Medulla oblongata (tissue), 1 donor: Measurements from ENCODE around the gene TMEM151A.

Source experiments
- DNase-seq: peaks from one replicate; pipeline ENCODE4 v3.0.0-alpha.2; 2015; ENCODE audit errors: extremely low spot score

Gene TMEM151A

DNA sequence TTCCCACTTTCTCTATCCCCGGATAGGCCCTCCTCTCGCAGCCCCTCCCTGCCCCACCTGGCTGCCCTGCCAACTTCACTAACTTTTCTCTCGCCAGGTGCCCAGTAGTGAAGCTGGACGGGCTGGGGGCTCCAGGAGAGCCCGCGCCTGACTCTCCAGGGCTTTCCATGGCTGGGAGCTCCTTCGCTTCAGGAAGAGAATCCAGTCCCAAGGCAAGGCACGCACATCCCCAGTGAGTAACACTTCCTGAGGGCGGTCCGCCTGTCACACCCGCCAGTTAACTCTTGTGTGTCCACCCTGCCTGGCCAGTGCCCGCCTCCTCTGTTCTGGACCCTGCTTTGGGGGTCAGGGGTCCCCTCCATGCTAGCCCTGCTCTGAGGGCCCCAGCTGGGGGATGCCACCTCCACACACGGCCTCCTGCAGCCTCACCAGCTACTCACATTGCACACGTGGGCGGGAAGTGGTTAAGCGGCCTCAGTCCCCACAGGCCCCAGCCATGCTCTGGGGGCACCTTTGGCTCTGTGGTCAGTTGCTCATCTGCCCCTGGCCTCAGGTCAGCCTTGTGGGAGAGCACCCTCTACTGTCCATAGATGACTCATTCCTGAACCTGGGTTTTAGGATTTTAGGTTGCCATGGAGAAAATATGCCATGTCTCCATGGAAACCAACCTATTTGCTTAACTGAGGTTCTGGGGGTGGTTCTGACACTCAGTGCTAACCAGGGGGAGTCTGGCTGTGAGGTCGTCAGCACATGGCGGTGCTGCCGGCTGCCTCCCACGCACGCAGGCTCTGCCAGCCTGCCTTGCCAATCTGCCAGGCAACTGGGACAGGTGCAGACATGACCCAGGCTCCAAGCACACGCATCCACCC is 44.8 kb downstream of the TMEM151A start, which contains the start of gene RIN1:
Gene RIN1 (minus strand): TSS at position 201 of the 869 bp plus-strand sequence. CDS start 32 bp downstream, at position 169.
- peak; percentile 23 for DNase-seq

- DNase-seq: no peak
Observed at GRCh38 chr11:66337103-66337899, 45.6 kb downstream of the TMEM151A start.

DNA sequence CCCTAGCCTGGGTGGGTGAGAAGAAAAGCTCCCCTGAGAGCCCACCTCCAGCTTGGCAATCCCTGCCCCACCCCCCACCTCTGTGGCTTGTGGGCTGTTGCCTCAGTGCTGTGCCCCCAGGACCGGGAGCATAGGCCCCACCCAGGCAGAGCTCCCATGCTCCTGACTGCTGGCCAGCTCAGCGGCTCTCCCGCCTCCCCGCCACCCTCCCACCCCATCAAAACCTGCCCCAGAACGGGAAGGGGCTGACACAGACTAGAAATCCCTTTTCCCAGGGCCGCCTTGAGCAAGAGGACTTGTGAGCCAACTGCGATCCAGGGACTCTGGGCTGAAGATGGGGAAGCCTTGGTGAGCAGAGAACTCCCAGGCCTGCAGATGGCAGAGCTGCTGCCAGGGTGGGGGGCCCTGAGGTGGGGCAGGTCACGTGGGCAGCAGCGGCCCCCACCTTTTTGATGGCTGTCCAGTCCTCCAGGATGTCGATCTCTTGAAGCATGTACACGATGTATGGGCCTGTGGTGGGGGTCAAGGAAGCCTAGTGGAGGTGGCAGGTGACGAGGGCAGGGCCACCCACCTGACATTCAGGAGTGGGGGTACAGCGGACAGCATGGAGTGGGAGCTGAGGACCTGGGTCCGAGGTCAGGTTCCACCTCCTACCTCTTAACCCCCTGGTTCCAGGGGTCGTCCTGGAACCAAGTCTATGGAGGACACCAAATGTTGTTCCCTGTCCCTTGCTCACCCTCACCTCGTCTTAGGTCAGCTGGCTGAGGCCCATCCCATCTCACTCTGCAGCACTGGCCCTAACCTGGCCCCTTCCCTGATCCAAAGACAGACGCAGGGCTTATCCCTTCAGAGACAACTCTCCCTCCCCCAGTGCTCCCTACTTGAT is 46.8 kb downstream of the TMEM151A start:
- no peak for DNase-seq

GRCh38 chr11:66339162-66339675 is 47.5 kb downstream of the TMEM151A start:
- DNase-seq: no peak

GRCh38 chr11:66339686-66340483 is 48.2 kb downstream of the TMEM151A start:
- DNase-seq: no peak

- no peak for DNase-seq
Observed at GRCh38 chr11:66340596-66341501, 49.2 kb downstream of the TMEM151A start.

- no peak for DNase-seq
Observed at GRCh38 chr11:66341502-66342126, 49.9 kb downstream of the TMEM151A start.

GRCh38 chr11:66343176-66343575 is 51.5 kb downstream of the TMEM151A start:
- no peak for DNase-seq

DNA sequence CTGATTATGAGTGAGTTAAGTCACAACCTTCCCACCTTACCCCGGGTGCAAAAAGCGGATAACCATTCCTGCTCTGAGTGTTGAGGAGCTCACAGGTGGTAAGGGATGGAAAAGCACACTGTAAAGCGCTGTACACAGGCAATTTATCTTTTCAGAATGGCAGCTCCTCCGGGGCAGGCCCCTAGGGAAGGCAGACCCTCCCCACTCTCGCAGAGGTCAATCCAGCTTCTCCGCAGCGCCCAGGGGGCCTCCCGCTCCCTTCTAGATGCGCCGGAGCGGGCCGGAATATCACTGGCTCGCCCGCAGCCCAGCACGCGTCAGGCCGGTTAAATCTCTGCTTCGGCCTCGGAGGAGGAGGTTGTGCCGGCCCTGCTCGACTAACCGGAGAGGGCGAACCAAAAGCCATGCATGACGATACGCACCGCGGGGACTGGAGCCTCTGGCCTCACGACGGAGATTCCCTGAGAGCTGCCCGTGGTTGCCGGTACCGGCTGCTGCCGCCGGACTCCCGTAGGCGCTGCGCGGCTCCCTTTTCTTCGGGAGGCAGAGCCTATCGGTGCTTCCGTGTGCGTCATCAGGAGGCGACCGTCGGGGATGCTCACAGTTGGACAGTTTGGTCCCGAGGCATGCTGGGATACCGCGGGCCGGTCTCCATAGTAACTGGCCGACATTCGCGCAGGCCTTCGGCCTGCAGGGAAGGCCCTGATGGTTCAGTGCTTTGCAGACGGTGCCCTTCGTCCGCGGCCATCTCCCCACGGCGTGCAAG is 53.0 kb downstream of the TMEM151A start, which contains the start of gene BRMS1:
Gene BRMS1 (minus strand): TSS at position 555 of the 766 bp plus-strand sequence. CDS start 2,870 bp downstream, outside the sequence.
- DNase-seq: peak; percentile 97

DNA sequence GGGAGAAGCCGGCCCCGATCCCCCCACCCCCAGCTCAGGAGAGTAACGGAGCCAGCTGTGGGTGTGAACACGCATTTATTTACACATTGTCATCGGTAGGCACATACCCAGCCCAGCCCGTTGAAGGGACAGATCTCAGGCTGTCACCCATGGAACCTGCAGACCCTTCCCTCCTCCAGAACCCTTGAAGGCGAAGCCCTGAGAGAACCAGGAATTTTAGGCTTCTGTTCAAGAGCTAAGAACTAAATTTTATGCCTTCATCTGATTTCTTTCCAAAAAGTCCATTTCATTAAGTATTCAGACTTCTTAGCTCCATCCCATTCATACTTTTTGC is 53.6 kb downstream of the TMEM151A start:
- no peak for DNase-seq
